ENCODE measurements around the gene WIPF1. TPM values are rescaled to one million over a fixed set of nuclear protein-coding genes. Genes with fewer than 3 reads are reported as not detected.

Gene WIPF1, protein sequence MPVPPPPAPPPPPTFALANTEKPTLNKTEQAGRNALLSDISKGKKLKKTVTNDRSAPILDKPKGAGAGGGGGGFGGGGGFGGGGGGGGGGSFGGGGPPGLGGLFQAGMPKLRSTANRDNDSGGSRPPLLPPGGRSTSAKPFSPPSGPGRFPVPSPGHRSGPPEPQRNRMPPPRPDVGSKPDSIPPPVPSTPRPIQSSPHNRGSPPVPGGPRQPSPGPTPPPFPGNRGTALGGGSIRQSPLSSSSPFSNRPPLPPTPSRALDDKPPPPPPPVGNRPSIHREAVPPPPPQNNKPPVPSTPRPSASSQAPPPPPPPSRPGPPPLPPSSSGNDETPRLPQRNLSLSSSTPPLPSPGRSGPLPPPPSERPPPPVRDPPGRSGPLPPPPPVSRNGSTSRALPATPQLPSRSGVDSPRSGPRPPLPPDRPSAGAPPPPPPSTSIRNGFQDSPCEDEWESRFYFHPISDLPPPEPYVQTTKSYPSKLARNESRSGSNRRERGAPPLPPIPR
- total RNA-seq (100 to 1,000 TPM; 317 to 326 TPM), polyA plus RNA-seq (200 TPM)

DNA sequence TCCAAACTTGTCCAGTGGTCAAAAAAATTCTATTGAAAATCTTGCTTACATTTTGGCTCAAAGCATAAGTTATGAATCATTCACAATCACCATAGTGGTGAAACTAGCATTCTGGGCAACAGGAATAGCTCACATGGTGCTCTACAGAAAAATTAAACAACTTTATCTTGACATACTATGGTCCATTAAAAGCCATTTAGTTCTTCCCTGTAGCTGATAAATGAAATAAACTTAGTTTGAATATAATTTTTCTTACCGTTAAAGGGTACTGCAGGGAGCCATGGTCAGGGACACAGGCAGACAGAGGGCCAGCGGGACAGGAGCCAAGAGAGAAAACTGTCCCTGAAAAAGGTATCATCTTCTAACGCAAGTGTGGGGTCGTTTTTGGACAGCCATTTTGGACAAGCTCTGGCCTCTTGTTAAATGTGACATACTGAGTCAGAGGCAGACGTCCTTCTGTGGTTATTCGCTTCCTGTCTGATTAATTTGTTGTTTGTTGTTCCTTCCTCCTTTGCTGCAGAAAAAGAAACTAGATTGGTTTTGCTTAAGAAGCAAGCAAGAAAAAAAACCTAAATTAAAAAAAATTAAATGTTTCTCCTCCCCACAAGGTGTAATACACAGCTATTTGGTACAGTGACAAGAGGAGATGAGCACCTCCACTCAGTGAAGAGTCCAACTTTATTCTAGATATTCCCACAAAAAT is at the start of gene WIPF1:
WIPF1 (minus strand) TSS at position 460 of the 703 bp plus-strand sequence. CDS start 12,231 bp downstream, outside the sequence.
- no peaks in the 10 kb centered on the region for H3K9me3 ChIP-seq (ENCODE audit: low read length)
- H3K36me3 ChIP-seq (ENCODE audit: insufficient read depth, low read length), result no peaks in the 10 kb centered on the region
- H3K4me3 Mint-ChIP-seq, result peak within 1 kb of the TSS; percentile 86 to 99 (median 98)
- peak within 1 kb of the TSS; percentile 86 for H3K27ac ChIP-seq (ENCODE audit: low read depth, low read length)
- DNase-seq, result peak; percentile 29 to 83 (median 68)
- H3K4me1 ChIP-seq (ENCODE audit: insufficient read depth, low read length), result peaks cover 54% of the 10 kb centered on the region
- H3K27me3 ChIP-seq (ENCODE audit: insufficient read depth, low read length, poor library complexity, severe bottlenecking), result no peaks in the 10 kb centered on the region
- CTCF ChIA-PET, result interaction anchor here (0.9 to 12.7 kb wide), 12 partner anchors 8 to 104 kb away, joined by 3 to 167 read pairs (median 6); no protein-coding TSS in a partner anchor
- POLR2A ChIA-PET, result interaction anchor here (0.7 to 3.0 kb wide), 10 partner anchors 9 to 110 kb away, joined by 3 to 16 read pairs (median 8); partner anchors contain the start of gene GPR155
- peak within 1 kb of the TSS; percentile 76 for H3K4me3 ChIP-seq (ENCODE audit: low read length)
- peak within 1 kb of the TSS; percentile 93 to 99 (median 98) for H3K27ac Mint-ChIP-seq
- H3K4me1 Mint-ChIP-seq, result peaks cover 58 to 68% (median 58%) of the 10 kb centered on the region in 3 donors
- H3K36me3 Mint-ChIP-seq, result peaks cover 10 to 58% (median 18%) of the 10 kb centered on the region in 3 donors
- H3K27me3 Mint-ChIP-seq, result no peaks in the 10 kb centered on the region
- H3K9me3 Mint-ChIP-seq, result peaks cover 0 to 2% (median 0%) of the 10 kb centered on the region in 5 donors

DNA sequence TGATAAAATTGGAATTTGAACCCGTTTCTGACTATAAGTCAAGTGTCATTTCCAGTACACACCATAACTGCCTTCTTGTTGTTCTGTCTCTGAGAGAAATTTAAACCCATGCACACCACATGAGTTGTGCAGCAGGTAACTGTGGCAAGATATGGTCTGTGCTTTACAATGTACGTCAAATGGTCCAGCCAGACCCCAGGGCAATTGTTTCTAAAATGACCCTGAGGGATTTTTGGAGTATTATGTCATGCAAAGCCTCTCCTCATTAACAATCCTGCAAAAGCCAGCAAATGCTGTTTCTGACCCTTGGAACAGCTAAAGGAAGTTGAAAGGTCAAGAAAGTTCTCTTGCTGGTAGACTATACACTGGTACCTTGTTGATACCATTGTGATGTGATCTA is 47.7 kb upstream of the WIPF1 start:
- peaks cover 1 to 15% (median 4%) of the 10 kb centered on the region in 3 donors for H3K36me3 Mint-ChIP-seq
- peaks cover 5 to 56% (median 32%) of the 10 kb centered on the region in 3 donors for H3K4me1 Mint-ChIP-seq
- H3K27ac Mint-ChIP-seq, result no peak overlapping the region
- Histone ChIP-seq H3K27me3 (ENCODE audit: insufficient read depth, low read length, poor library complexity, severe bottlenecking) (no peaks in the 10 kb centered on the region), H3K27ac (ENCODE audit: low read depth, low read length) (no peak overlapping the region), H3K36me3 (ENCODE audit: insufficient read depth, low read length) (no peaks in the 10 kb centered on the region), H3K4me3 (ENCODE audit: low read length) (no peak overlapping the region), H3K4me1 (ENCODE audit: insufficient read depth, low read length) (no peaks in the 10 kb centered on the region), H3K9me3 (ENCODE audit: low read length) (no peaks in the 10 kb centered on the region)
- ChIA-PET CTCF (no interaction called here), POLR2A (no interaction called here)
- peaks cover 0 to 4% (median 2%) of the 10 kb centered on the region in 5 donors for H3K9me3 Mint-ChIP-seq
- no peaks in the 10 kb centered on the region for H3K27me3 Mint-ChIP-seq
- H3K4me3 Mint-ChIP-seq, result no peak overlapping the region
- DNase-seq, result no peak

- DNase-seq, result no peak
- Histone ChIP-seq H3K36me3 (ENCODE audit: insufficient read depth, low read length) (no peaks in the 10 kb centered on the region), H3K9me3 (ENCODE audit: low read length) (no peaks in the 10 kb centered on the region), H3K4me1 (ENCODE audit: insufficient read depth, low read length) (no peaks in the 10 kb centered on the region), H3K27me3 (ENCODE audit: insufficient read depth, low read length, poor library complexity, severe bottlenecking) (no peaks in the 10 kb centered on the region), H3K4me3 (ENCODE audit: low read length) (no peak overlapping the region), H3K27ac (ENCODE audit: low read depth, low read length) (no peak overlapping the region)
- CTCF ChIA-PET, result no interaction called here
- POLR2A ChIA-PET, result no interaction called here
- Mint-ChIP-seq H3K27ac (peak overlapping the region in 1 of 8 donors; percentile 74), H3K36me3 (peaks cover 0 to 13% (median 4%) of the 10 kb centered on the region in 3 donors), H3K4me1 (peaks cover 1 to 56% (median 28%) of the 10 kb centered on the region in 3 donors), H3K9me3 (peaks cover 0 to 1% (median 0%) of the 10 kb centered on the region in 5 donors), H3K27me3 (no peaks in the 10 kb centered on the region), H3K4me3 (no peak overlapping the region)
Observed at GRCh38 chr2:174644406-174644805, 46.8 kb upstream of the WIPF1 start.

DNA sequence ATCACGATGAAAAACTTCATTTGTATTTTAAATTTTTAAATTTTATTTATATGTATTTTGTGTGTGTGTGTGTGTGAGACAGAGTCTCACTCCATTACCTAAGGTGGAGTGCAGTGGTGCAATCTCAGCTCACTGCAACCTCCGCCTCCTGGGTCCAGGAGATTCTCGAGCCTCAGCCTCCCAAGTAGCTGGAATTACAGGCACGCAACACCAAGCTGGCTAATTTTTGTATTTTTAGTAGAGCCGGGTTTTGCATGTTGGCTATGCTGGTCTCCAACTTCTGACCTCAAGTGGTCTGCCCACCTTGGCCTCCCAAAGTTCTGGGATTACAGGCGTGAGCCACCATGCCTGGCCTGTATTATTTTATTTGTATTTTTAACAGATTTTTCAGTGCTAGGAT is 45.8 kb upstream of the WIPF1 start:
- H3K27ac Mint-ChIP-seq, result no peak overlapping the region
- ChIA-PET CTCF (interaction anchor here (0.7 to 1.6 kb wide), 2 partner anchors 9 to 63 kb away, joined by 3 read pairs; no protein-coding TSS in a partner anchor), POLR2A (interaction anchor here (0.7 kb wide), 1 partner anchor 14 kb away, joined by 3 read pairs; no protein-coding TSS in a partner anchor)
- H3K4me3 ChIP-seq (ENCODE audit: low read length), result no peak overlapping the region
- no peaks in the 10 kb centered on the region for H3K4me1 ChIP-seq (ENCODE audit: insufficient read depth, low read length)
- no peak overlapping the region for H3K4me3 Mint-ChIP-seq
- H3K36me3 Mint-ChIP-seq, result peaks cover 0 to 11% (median 0%) of the 10 kb centered on the region in 3 donors
- no peaks in the 10 kb centered on the region for H3K9me3 ChIP-seq (ENCODE audit: low read length)
- no peak for DNase-seq
- no peaks in the 10 kb centered on the region for H3K36me3 ChIP-seq (ENCODE audit: insufficient read depth, low read length)
- peaks cover 7 to 60% (median 34%) of the 10 kb centered on the region in 3 donors for H3K4me1 Mint-ChIP-seq
- no peaks in the 10 kb centered on the region for H3K27me3 ChIP-seq (ENCODE audit: insufficient read depth, low read length, poor library complexity, severe bottlenecking)
- no peaks in the 10 kb centered on the region for H3K9me3 Mint-ChIP-seq
- H3K27me3 Mint-ChIP-seq, result no peaks in the 10 kb centered on the region
- H3K27ac ChIP-seq (ENCODE audit: low read depth, low read length), result no peak overlapping the region

- CTCF ChIA-PET, result interaction anchor here (1.7 kb wide), 1 partner anchor 25 kb away, joined by 3 read pairs; no protein-coding TSS in a partner anchor
- no peak overlapping the region for H3K27ac ChIP-seq (ENCODE audit: low read depth, low read length)
Observed at GRCh38 chr2:174641168-174641567, 43.6 kb upstream of the WIPF1 start.

GRCh38 chr2:174636987-174637386 is 39.4 kb upstream of the WIPF1 start:
- Mint-ChIP-seq H3K27ac (peak overlapping the region; percentile 56 to 93 (median 82)), H3K4me3 (peak overlapping the region in 2 of 7 donors; percentile 18 to 66), H3K36me3 (peaks cover 0 to 22% (median 3%) of the 10 kb centered on the region in 3 donors), H3K9me3 (no peaks in the 10 kb centered on the region), H3K4me1 (peaks cover 36 to 71% (median 69%) of the 10 kb centered on the region in 3 donors), H3K27me3 (no peaks in the 10 kb centered on the region)
- no peaks in the 10 kb centered on the region for H3K9me3 ChIP-seq (ENCODE audit: low read length)
- peaks cover 28% of the 10 kb centered on the region for H3K4me1 ChIP-seq (ENCODE audit: insufficient read depth, low read length)
- H3K36me3 ChIP-seq (ENCODE audit: insufficient read depth, low read length), result no peaks in the 10 kb centered on the region
- no peak overlapping the region for H3K4me3 ChIP-seq (ENCODE audit: low read length)
- no peaks in the 10 kb centered on the region for H3K27me3 ChIP-seq (ENCODE audit: insufficient read depth, low read length, poor library complexity, severe bottlenecking)
- H3K27ac ChIP-seq (ENCODE audit: low read depth, low read length), result no peak overlapping the region
- CTCF ChIA-PET, result no interaction called here
- POLR2A ChIA-PET, result no interaction called here
- no peak for DNase-seq

More at GRCh38 chr2:174641168-174641567, 43.6 kb upstream of the WIPF1 start:
- H3K4me3 ChIP-seq (ENCODE audit: low read length), result no peak overlapping the region
- Mint-ChIP-seq H3K4me3 (no peak overlapping the region), H3K36me3 (no peaks in the 10 kb centered on the region), H3K27ac (peak overlapping the region in 2 of 8 donors; percentile 57 to 62), H3K4me1 (peaks cover 15 to 61% (median 46%) of the 10 kb centered on the region in 3 donors), H3K27me3 (no peaks in the 10 kb centered on the region), H3K9me3 (no peaks in the 10 kb centered on the region)
- H3K27me3 ChIP-seq (ENCODE audit: insufficient read depth, low read length, poor library complexity, severe bottlenecking), result no peaks in the 10 kb centered on the region
- no peak for DNase-seq
- peaks cover 7% of the 10 kb centered on the region for H3K4me1 ChIP-seq (ENCODE audit: insufficient read depth, low read length)
- H3K9me3 ChIP-seq (ENCODE audit: low read length), result no peaks in the 10 kb centered on the region
- POLR2A ChIA-PET, result no interaction called here
- no peaks in the 10 kb centered on the region for H3K36me3 ChIP-seq (ENCODE audit: insufficient read depth, low read length)

- Mint-ChIP-seq H3K4me3 (peak overlapping the region in 6 of 7 donors; percentile 17 to 97 (median 91)), H3K9me3 (no peaks in the 10 kb centered on the region)
- peaks cover 39% of the 10 kb centered on the region for H3K4me1 ChIP-seq (ENCODE audit: insufficient read depth, low read length)
Observed at GRCh38 chr2:174635776-174636404, 38.3 kb upstream of the WIPF1 start.

More at GRCh38 chr2:174635776-174636404, 38.3 kb upstream of the WIPF1 start:
- peaks cover 47 to 79% (median 71%) of the 10 kb centered on the region in 3 donors for H3K4me1 Mint-ChIP-seq
- no peak for DNase-seq
- Histone ChIP-seq H3K4me3 (ENCODE audit: low read length) (no peak overlapping the region), H3K9me3 (ENCODE audit: low read length) (no peaks in the 10 kb centered on the region), H3K36me3 (ENCODE audit: insufficient read depth, low read length) (no peaks in the 10 kb centered on the region), H3K27me3 (ENCODE audit: insufficient read depth, low read length, poor library complexity, severe bottlenecking) (no peaks in the 10 kb centered on the region), H3K27ac (ENCODE audit: low read depth, low read length) (no peak overlapping the region)
- peaks cover 0 to 33% (median 7%) of the 10 kb centered on the region in 3 donors for H3K36me3 Mint-ChIP-seq
- peak overlapping the region; percentile 85 to 99 (median 94) for H3K27ac Mint-ChIP-seq
- POLR2A ChIA-PET, result interaction anchor here (0.9 to 3.5 kb wide), 2 partner anchors 39 to 43 kb away, joined by 3 to 16 read pairs; partner anchors contain the start of gene WIPF1
- H3K27me3 Mint-ChIP-seq, result no peaks in the 10 kb centered on the region
- CTCF ChIA-PET, result interaction anchor here (1.9 kb wide), 1 partner anchor 51 kb away, joined by 5 read pairs; no protein-coding TSS in a partner anchor

Measured in CD8-positive, alpha-beta memory T cell (primary cell).